Embryonic facial prominence (tissue), 1 donor: Measurements from ENCODE around the gene NCKAP5.

ENCODE experiments used
- DNase-seq: peaks from one replicate; pipeline ENCODE4 v3.0.0-alpha.2; 2016; ENCODE audit errors: extremely low spot score

NCKAP5 gene

GRCh38 chr2:133574186-133574585, 5.9 kb upstream of the NCKAP5 start:
- DNase-seq, result no peak

- DNase-seq, result no peak
Measured at GRCh38 chr2:133573491-133574162, 5.4 kb upstream of the NCKAP5 start.

- DNase-seq, result no peak
Measured at GRCh38 chr2:133571249-133571648, 3.0 kb upstream of the NCKAP5 start.

GRCh38 chr2:133570542-133570941, 2.3 kb upstream of the NCKAP5 start:
- DNase-seq, result no peak

- no peak for DNase-seq
Measured at GRCh38 chr2:133569286-133569830, 1.1 kb upstream of the NCKAP5 start.

GRCh38 chr2:133568598-133568997, 335 bp upstream of the NCKAP5 start:
- DNase-seq, result no peak

- DNase-seq, result no peak
Measured at GRCh38 chr2:133562558-133562957, 5.7 kb downstream of the NCKAP5 start.

GRCh38 chr2:133561045-133561852, 7.0 kb downstream of the NCKAP5 start:
- peak; percentile 56 for DNase-seq

- DNase-seq, result no peak
Measured at GRCh38 chr2:133557614-133558013, 10.6 kb downstream of the NCKAP5 start.

GRCh38 chr2:133553838-133554408, 14.3 kb downstream of the NCKAP5 start:
- no peak for DNase-seq

- DNase-seq, result no peak
Measured at GRCh38 chr2:133553251-133553650, 15.0 kb downstream of the NCKAP5 start.

GRCh38 chr2:133552821-133553220, 15.4 kb downstream of the NCKAP5 start:
- DNase-seq, result no peak

GRCh38 chr2:133541797-133542196, 26.5 kb downstream of the NCKAP5 start:
- no peak for DNase-seq

GRCh38 chr2:133541376-133541775, 26.9 kb downstream of the NCKAP5 start:
- no peak for DNase-seq

- DNase-seq, result no peak
Measured at GRCh38 chr2:133532919-133533318, 35.3 kb downstream of the NCKAP5 start.

- no peak for DNase-seq
Measured at GRCh38 chr2:133531382-133531781, 36.9 kb downstream of the NCKAP5 start.

GRCh38 chr2:133530645-133531044, 37.6 kb downstream of the NCKAP5 start:
- no peak for DNase-seq

- no peak for DNase-seq
Measured at GRCh38 chr2:133526530-133527300, 41.5 kb downstream of the NCKAP5 start.

- DNase-seq, result no peak
Measured at GRCh38 chr2:133525613-133526529, 42.4 kb downstream of the NCKAP5 start.

GRCh38 chr2:133525090-133525489, 43.2 kb downstream of the NCKAP5 start:
- no peak for DNase-seq

- DNase-seq, result no peak
Measured at GRCh38 chr2:133523406-133523805, 44.9 kb downstream of the NCKAP5 start.
